Left lung (tissue), 10 donors: ENCODE data around the gene NBAS. TPM values are rescaled to one million over a fixed set of nuclear protein-coding genes. Genes with fewer than 3 reads are reported as not detected.
"Not testable (repeated sequence)": the region's sequence is repeated elsewhere in the genome, so short reads cannot be mapped to it uniquely, and the experiment has no call there.

Experiments used
- ATAC-seq: fragments of 200-7000 bp; cut with Tn5 transposase; one replicate; pipeline ENCODE4 v1.9.1; 2020; ENCODE audit warnings: moderate library complexity
- DNase-seq, 4 donors: peaks; one replicate each; pipeline ENCODE4 v3.0.0-alpha.2; 2013 to 2020
- H3K27ac ChIP-seq, 2 donors: fragments of 200-600 bp; sonication (generic) in 1 of 2; one replicate each; pipeline versions ENCODE4 v1.5.0 to v1.8.0; 2020 to 2021
- H3K27me3 ChIP-seq, 2 donors: fragments of 200-600 bp; sonication (generic) in 1 of 2; one replicate each; pipeline versions ENCODE4 v1.5.0 to v1.8.0; 2020 to 2021
- H3K36me3 ChIP-seq, 2 donors: fragments of 200-600 bp; sonication (generic) in 1 of 2; one replicate each; pipeline versions ENCODE4 v1.5.0 to v1.8.0; 2020 to 2021
- H3K4me1 ChIP-seq, 2 donors: fragments of 200-600 bp; one replicate each; pipeline ENCODE4 v1.8.0; 2021
- H3K4me3 ChIP-seq, 2 donors: fragments of 200-600 bp; sonication (generic) in 1 of 2; one replicate each; pipeline versions ENCODE4 v1.5.0 to v1.8.0; 2020 to 2021; ENCODE audit warnings: mild to moderate bottlenecking in 1 of 2
- H3K9me3 ChIP-seq, 2 donors: fragments of 200-600 bp; sonication (generic) in 1 of 2; one replicate each; pipeline versions ENCODE4 v1.5.0 to v1.8.0; 2020 to 2021
- intact Hi-C, 2 donors: fragments of 100-400 bp; cut with DNase I; formaldehyde crosslinking; loops; one replicate each; pipeline versions ENCODE4 v1.11.2 to v1.14.2; 2022
- polyA plus RNA-seq, 6 donors: library from polyadenylated mRNA; unstranded; fragments of 120-200 nt; gene quantifications; one replicate each; pipeline ENCODE4 v1.2.1, GENCODE V29; 2013; ENCODE audit not compliant: insufficient read length in 6 of 6
- total RNA-seq, 2 donors: library from RNA; stranded (reverse); fragmentation: NEBNext Ultra II Directional; extraction: Animal tissue kit (Norgen Biotek cat#: 25700); gene quantifications; one replicate each; pipeline ENCODE4 v1.2.1, GENCODE V29; 2021
- TF ChIP-seq, protein P1 (sequence below), 2 donors: fragments of 200-600 bp; sonication (generic) in 1 of 2; IDR thresholded peaks; one replicate each; pipeline versions ENCODE4 v1.5.0 to v1.8.0; 2021; ENCODE audit warnings: antibody characterized with exemption in 2 of 2
- donor health status: DM: no; HTN: yes; CAD: no.
- donor health status: DM: no; HTN: no; CAD: no.

Gene NBAS
- total and polyA plus RNA-seq, 8 donors: 36.6 to 57.4 (median 46.3) TPM

DNA sequence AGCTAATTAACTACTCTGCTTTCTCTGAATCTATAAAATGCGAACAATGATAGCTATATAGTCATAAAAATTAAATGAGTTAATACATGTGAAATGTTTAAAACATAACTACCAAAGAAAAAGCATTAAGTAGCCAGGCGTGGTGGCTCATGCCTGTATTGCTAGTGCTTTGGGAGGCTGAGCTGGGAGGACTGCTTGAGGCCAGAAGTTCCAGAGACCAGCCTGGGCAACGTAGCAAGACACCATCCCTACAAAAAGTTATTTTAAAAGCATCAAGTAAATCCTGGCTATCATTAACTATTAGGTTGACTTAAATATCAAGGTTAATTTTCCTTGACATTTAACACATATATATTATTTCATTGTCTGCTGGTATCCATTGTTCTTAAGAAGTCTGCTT lies 152.4 kb downstream of the NBAS start:
- Histone ChIP-seq H3K4me1 (no peaks in the 10 kb centered on the region), H3K27ac (no peak overlapping the region), H3K36me3 (peaks cover 0 to 40% of the 10 kb centered on the region in 2 donors), H3K4me3 (no peak overlapping the region), H3K9me3 (no peaks in the 10 kb centered on the region), H3K27me3 (no peaks in the 10 kb centered on the region)
- ATAC-seq: no peak
- intact Hi-C loops: no loop called here
- DNase-seq: no peak
- TF ChIP-seq, protein P1, sequence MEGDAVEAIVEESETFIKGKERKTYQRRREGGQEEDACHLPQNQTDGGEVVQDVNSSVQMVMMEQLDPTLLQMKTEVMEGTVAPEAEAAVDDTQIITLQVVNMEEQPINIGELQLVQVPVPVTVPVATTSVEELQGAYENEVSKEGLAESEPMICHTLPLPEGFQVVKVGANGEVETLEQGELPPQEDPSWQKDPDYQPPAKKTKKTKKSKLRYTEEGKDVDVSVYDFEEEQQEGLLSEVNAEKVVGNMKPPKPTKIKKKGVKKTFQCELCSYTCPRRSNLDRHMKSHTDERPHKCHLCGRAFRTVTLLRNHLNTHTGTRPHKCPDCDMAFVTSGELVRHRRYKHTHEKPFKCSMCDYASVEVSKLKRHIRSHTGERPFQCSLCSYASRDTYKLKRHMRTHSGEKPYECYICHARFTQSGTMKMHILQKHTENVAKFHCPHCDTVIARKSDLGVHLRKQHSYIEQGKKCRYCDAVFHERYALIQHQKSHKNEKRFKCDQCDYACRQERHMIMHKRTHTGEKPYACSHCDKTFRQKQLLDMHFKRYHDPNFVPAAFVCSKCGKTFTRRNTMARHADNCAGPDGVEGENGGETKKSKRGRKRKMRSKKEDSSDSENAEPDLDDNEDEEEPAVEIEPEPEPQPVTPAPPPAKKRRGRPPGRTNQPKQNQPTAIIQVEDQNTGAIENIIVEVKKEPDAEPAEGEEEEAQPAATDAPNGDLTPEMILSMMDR (IDR thresholded peaks at IDR 0.05): no peak

DNA sequence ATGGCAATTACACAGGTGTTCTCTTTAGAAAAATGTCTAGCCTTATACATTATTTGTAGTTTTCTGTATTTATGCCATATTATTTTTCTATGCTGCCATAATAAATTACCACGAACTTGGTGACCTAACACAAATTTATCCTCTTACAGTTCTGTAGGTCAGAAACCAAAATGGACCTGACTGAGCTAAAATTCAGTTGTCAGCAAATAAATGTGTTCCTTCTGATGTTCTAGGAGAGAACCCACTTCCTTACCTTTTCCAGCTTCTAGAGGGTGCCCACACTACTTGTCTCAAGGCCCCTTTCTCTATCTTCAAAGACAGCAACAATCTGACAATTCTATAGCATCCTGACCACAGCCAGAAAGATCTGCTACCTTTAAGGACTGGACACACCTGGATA lies 153.5 kb downstream of the NBAS start:
- no peak for DNase-seq
- no peak overlapping the region for H3K27ac ChIP-seq
- H3K4me1 ChIP-seq: no peaks in the 10 kb centered on the region
- H3K4me3 ChIP-seq: no peak overlapping the region
- ATAC-seq: no peak
- TF ChIP-seq, protein P1 (IDR thresholded peaks at IDR 0.05): no peak
- no peaks in the 10 kb centered on the region for H3K27me3 ChIP-seq
- H3K9me3 ChIP-seq: no peaks in the 10 kb centered on the region
- H3K36me3 ChIP-seq: peaks cover 0 to 29% of the 10 kb centered on the region in 2 donors
- intact Hi-C loops: no loop called here

DNA sequence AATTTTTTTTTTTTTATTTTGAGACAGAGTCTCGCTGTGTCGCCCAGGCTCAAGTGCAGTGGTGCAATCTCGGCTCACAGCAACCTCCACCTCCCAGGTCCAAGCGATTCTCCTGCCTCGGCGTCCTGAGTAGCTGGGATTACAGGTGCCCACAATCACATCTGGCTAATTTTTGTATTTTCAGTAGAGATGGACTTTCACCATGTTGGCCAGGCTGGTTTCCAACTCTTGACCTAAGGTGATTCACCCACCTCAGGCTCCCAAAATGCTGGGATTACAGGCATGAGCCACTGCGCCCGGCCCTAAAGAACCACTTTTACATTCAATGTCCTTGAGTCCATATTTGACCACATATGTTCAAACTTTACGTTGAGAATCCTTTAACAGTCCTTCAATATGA lies 156.6 kb downstream of the NBAS start:
- H3K4me3 ChIP-seq, intact Hi-C loops, H3K27me3 ChIP-seq, DNase-seq, ATAC-seq, H3K9me3 ChIP-seq, H3K27ac ChIP-seq, H3K4me1 ChIP-seq: not testable (repeated sequence)
- H3K36me3 ChIP-seq: peaks cover 0 to 10% of the 10 kb centered on the region in 2 donors

DNA sequence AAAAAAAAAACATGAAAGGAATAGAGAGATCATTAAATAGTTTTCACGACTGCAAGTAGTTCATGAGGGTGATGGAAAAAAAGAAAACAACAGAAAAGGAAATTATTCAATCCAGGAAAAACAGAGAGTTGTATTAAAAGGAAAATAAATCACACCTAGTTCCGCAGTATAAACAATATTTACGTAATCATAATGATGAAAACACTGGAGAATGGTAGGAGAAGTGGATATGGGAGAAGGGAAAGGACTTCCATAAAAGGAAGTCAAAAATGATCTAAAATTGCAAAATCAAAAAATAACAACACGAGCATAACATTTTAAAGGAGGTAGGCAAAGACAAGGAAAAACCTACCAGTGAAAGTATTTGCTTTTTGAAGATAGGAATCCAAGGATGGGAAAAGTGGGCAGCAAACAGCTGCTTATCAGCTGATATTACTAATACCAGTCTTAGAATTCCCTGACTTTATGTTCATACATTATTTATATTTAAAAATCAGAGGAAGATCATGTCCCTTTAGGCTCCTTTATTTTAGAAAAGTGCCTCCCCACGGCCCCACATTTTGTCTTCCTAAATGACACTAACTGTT lies 160.8 kb downstream of the NBAS start:
- H3K4me1 ChIP-seq: no peaks in the 10 kb centered on the region
- H3K4me3 ChIP-seq: no peak overlapping the region
- DNase-seq (no peak), ATAC-seq (no peak)
- TF ChIP-seq, protein P1 (IDR thresholded peaks at IDR 0.05): no peak
- H3K9me3 ChIP-seq: no peaks in the 10 kb centered on the region
- intact Hi-C loops: no loop called here
- no peaks in the 10 kb centered on the region for H3K27me3 ChIP-seq
- H3K27ac ChIP-seq: no peak overlapping the region
- peaks cover 0 to 19% of the 10 kb centered on the region in 2 donors for H3K36me3 ChIP-seq

DNA sequence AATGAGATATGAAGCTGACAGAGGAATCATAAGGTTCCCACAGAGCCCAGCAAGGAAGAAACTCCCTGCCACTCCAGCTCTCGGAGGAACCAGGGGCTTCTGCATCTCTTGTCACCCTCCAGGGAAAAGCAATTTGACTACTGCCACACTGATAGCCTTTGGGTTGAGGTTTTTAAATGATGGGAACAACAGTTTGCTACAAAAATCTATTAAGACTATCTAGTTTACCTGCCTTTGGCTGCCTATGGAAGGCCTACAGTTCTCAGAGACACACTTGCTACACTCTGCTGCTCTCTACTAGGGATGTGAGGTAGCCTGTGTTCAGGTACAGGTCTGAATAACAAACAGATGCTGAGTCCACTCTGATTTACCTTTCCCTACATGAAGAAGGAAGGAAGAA lies 161.9 kb downstream of the NBAS start:
- DNase-seq (no peak), ATAC-seq (no peak)
- intact Hi-C loops: no loop called here
- Histone ChIP-seq H3K9me3 (no peaks in the 10 kb centered on the region), H3K27ac (no peak overlapping the region), H3K4me1 (no peaks in the 10 kb centered on the region), H3K27me3 (no peaks in the 10 kb centered on the region), H3K4me3 (no peak overlapping the region), H3K36me3 (peaks cover 0 to 16% of the 10 kb centered on the region in 2 donors)
- TF ChIP-seq, protein P1 (IDR thresholded peaks at IDR 0.05): no peak

DNA sequence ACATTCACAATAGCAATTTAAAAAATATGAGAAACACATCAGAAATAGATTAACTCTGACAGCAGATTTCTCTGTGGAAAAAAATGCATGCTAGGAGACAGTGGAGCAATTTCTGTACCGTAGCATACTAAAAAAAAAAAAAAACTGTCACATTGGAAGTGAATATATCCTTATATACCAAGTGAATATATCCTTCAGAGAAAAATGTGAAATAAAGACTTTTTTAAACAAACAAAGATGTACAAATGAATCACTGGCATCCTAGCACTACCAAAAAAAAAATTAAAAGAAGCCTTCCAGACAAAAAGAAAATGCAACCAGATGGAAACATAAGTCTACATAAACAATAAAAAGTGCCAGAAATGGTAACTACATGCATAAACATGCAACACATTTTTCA lies 169.4 kb downstream of the NBAS start:
- Histone ChIP-seq H3K9me3 (no peaks in the 10 kb centered on the region), H3K4me3 (no peak overlapping the region), H3K27ac (no peak overlapping the region), H3K4me1 (no peaks in the 10 kb centered on the region), H3K27me3 (no peaks in the 10 kb centered on the region), H3K36me3 (peaks cover 0 to 39% of the 10 kb centered on the region in 2 donors)
- ATAC-seq (no peak), DNase-seq (no peak)
- TF ChIP-seq, protein P1 (IDR thresholded peaks at IDR 0.05): no peak
- intact Hi-C loops: no loop called here
